ENCODE data around the gene OSBPL7. TPM values are rescaled to one million over a fixed set of nuclear protein-coding genes. Genes with fewer than 3 reads are reported as not detected.

Gene OSBPL7
- total RNA-seq, 3 donors from 2014 or later: 3.0 to 10.2 (median 8.9) TPM

DNA sequence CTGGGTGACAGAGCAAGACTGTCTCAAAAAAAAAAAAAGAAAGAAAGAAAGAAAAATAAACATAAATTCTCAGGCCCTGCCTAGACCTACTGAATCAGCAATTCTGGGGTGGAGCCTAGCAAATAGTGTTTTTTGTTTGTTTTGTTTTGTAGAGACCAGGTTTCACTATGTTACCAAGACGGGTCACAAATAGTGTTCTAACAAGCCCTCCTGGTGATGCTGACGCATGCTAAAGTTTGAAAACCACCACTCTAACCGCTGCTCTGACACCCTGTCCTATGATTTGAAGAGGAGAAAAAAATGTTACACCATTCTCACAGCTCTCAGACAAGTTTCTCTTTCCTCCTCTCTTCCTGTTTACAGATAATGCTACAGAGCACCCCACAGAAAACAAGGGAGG lies 8.3 kb upstream of the OSBPL7 start:
- Histone ChIP-seq H3K9me3 (no peaks in the 10 kb centered on the region), H3K27ac (no peak overlapping the region), H3K36me3 (peaks cover 9% of the 10 kb centered on the region), H3K4me3 (no peak overlapping the region), H3K27me3 (no peaks in the 10 kb centered on the region), H3K4me1 (peaks cover 6 to 12% of the 10 kb centered on the region in 2 donors)
- intact Hi-C loops (cut with DNase I; ENCODE audit: low total_unique reads): no loop called here
- no peak for TF ChIP-seq POLR2AphosphoS5 (IDR thresholded peaks at IDR 0.05)
- DNase-seq (ENCODE audit: low spot score in 2 of 2): no peak

GRCh38 chr17:47823519-47823918 lies 1.9 kb upstream of the OSBPL7 start:
- H3K4me3 ChIP-seq: no peak overlapping the region
- no peak for DNase-seq (ENCODE audit: low spot score in 2 of 2)
- no peak for TF ChIP-seq POLR2AphosphoS5 (IDR thresholded peaks at IDR 0.05)
- no peak for TF ChIP-seq POLR2A (IDR thresholded peaks at IDR 0.05)
- no peak for TF ChIP-seq CTCF (IDR thresholded peaks at IDR 0.05)
- peaks cover 9% of the 10 kb centered on the region for H3K36me3 ChIP-seq
- intact Hi-C loops (cut with DNase I; ENCODE audit: low total_unique reads): no loop called here
- H3K9me3 ChIP-seq: no peaks in the 10 kb centered on the region
- H3K27ac ChIP-seq: no peak overlapping the region
- peaks cover 0 to 7% of the 10 kb centered on the region in 2 donors for H3K4me1 ChIP-seq
- H3K27me3 ChIP-seq: no peaks in the 10 kb centered on the region

DNA sequence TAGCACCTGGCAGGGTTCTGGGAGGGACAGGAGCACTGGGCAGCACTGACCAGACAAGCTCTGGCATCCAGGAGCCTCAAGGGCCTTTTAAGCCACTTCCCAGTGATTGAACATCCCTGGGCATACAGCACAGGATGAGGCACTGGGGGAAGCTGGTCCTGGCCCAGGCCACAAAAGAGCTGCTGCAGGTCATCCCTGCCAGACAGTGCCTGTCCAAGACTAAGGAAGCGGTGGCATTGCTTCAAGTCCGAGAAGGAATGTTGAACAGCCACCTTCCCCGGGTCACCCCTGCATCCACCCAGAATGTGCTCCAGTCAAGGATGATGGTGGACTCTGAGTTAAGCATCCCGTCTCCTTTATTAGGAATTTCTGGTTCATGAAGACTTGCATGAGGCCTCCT lies 1.2 kb upstream of the OSBPL7 start:
- DNase-seq (ENCODE audit: low spot score in 2 of 2): no peak
- H3K9me3 ChIP-seq: no peaks in the 10 kb centered on the region
- no peak overlapping the region for H3K27ac ChIP-seq
- peaks cover 0 to 7% of the 10 kb centered on the region in 2 donors for H3K4me1 ChIP-seq
- H3K36me3 ChIP-seq: peaks cover 9% of the 10 kb centered on the region
- H3K27me3 ChIP-seq: no peaks in the 10 kb centered on the region
- no peak overlapping the region for H3K4me3 ChIP-seq
- TF ChIP-seq POLR2A (IDR thresholded peaks at IDR 0.05): no peak
- no peak for TF ChIP-seq POLR2AphosphoS5 (IDR thresholded peaks at IDR 0.05)
- TF ChIP-seq CTCF (IDR thresholded peaks at IDR 0.05): no peak
- intact Hi-C loops (cut with DNase I; ENCODE audit: low total_unique reads): no loop called here

DNA sequence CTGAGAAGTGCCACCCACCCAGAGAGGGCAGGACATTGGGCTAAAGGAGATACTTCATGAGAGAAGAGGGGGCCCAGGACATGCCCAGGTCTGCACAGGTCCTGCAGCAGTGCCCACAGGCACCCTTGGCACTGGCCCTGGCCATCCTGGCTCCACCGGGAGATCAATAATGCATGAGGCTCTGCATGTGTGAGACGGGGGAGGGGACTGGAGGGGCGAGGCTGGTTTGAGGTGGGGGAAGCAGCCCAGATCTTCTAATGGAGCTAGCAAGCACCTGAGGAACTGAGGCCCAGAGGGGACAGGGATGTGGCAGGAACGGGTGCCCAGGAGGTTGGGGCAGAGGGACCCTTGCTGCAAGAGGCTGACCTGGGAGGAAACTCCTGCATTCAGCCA lies 567 bp downstream of the OSBPL7 start:
- DNase-seq (ENCODE audit: low spot score in 2 of 2): no peak
- no peaks in the 10 kb centered on the region for H3K27me3 ChIP-seq
- intact Hi-C loops (cut with DNase I; ENCODE audit: low total_unique reads): no loop called here
- H3K4me1 ChIP-seq: peaks cover 0 to 7% of the 10 kb centered on the region in 2 donors
- no peak for TF ChIP-seq CTCF (IDR thresholded peaks at IDR 0.05)
- TF ChIP-seq POLR2AphosphoS5 (IDR thresholded peaks at IDR 0.05): no peak
- TF ChIP-seq POLR2A (IDR thresholded peaks at IDR 0.05): no peak
- no peaks in the 10 kb centered on the region for H3K9me3 ChIP-seq
- peak overlapping the region; percentile 39 to 74 (median 62) for H3K4me3 ChIP-seq
- H3K36me3 ChIP-seq: no peaks in the 10 kb centered on the region
- H3K27ac ChIP-seq: peak overlapping the region; percentile 50 to 54

DNA sequence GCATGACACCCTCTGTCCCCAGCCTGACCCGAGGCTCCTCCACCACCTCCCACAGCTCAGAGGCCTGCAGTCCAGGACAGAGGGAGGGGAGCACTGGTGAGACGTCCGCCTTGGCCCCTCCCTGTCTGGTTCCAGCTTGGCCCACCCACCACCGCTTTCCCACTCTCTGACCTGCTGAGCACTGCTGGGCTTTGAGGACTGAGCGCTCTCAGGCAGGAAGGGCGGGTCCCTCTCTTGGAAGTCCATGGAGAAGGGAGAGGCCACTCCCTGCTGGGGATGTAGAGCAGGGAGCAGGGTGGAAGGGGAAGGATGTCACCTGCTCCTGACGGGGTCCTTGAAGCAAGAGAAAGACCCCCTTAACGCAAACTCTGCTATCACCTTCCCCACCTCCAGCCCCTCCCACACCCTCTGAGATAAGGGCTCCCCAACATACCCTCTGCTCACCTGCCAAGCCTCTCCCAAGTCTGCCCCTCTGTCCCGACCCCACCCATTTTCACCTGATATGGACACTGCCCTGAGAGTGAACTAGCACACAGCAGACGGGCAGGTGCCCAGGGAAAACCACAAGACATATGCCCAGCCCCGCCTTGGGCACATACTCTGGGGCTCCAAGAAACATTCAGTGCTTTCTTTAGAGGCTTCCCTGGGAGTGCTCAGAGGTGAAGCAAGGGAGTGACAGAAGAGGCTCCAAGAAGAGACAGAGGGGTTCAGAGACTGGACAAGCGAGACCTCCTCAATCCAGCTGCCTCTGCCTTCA lies 1.4 kb downstream of the OSBPL7 start:
- no peaks in the 10 kb centered on the region for H3K9me3 ChIP-seq
- H3K4me3 ChIP-seq: peak overlapping the region in 1 of 3 donors; percentile 74
- H3K27me3 ChIP-seq: no peaks in the 10 kb centered on the region
- TF ChIP-seq POLR2AphosphoS5 (IDR thresholded peaks at IDR 0.05): no peak
- H3K27ac ChIP-seq: no peak overlapping the region
- intact Hi-C loops (cut with DNase I; ENCODE audit: low total_unique reads): no loop called here
- H3K4me1 ChIP-seq: peaks cover 0 to 7% of the 10 kb centered on the region in 2 donors
- no peaks in the 10 kb centered on the region for H3K36me3 ChIP-seq
- DNase-seq (ENCODE audit: low spot score in 2 of 2): no peak

DNA sequence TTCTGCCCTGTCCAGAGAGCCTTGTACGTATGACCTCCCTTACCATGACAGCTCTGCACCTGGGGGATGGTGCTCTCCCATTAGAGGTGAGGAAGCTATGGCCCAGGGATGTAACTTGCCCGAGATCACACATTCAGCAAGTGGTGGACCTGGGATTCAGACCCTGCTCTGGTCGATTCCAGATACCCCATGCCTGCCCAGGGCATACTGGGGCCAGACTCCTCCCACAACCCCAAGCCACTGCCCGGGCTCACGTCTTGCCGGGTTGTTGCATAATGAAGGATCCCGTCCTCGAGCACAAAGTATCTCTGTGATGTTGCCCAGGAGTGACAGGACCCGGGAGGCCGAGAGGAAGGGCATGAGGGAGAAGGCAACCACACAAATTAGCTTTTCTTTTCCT lies 2.1 kb downstream of the OSBPL7 start:
- DNase-seq (ENCODE audit: low spot score in 2 of 2): no peak
- TF ChIP-seq CTCF (IDR thresholded peaks at IDR 0.05) (no peak), POLR2A (IDR thresholded peaks at IDR 0.05) (no peak), POLR2AphosphoS5 (IDR thresholded peaks at IDR 0.05) (no peak)
- no peaks in the 10 kb centered on the region for H3K36me3 ChIP-seq
- intact Hi-C loops (cut with DNase I; ENCODE audit: low total_unique reads): no loop called here
- no peak overlapping the region for H3K4me3 ChIP-seq
- peaks cover 0 to 7% of the 10 kb centered on the region in 2 donors for H3K4me1 ChIP-seq
- no peak overlapping the region for H3K27ac ChIP-seq
- no peaks in the 10 kb centered on the region for H3K9me3 ChIP-seq
- no peaks in the 10 kb centered on the region for H3K27me3 ChIP-seq
